Mononuclear cell (primary cell): Measurements from ENCODE around the gene GIMAP5. TPM values are rescaled to one million over a fixed set of nuclear protein-coding genes. Genes with fewer than 3 reads are reported as not detected.

ENCODE experiments used
- H3K27me3 ChIP-seq: 2 replicates; pipeline ENCODE4 v1.6.0; 2011; ENCODE audit warnings: low read length, control low read depth; ENCODE audit not compliant: insufficient read depth
- H3K4me1 ChIP-seq: 2 replicates; pipeline ENCODE4 v1.5.1; 2011; ENCODE audit warnings: mild to moderate bottlenecking, low read length, control low read depth; ENCODE audit not compliant: insufficient read depth
- H3K4me3 ChIP-seq: 2 replicates; pipeline ENCODE4 v1.5.1; 2011; ENCODE audit warnings: mild to moderate bottlenecking, low read length, moderate library complexity
- H3K9me3 ChIP-seq: 2 replicates; pipeline ENCODE4 v1.5.1; 2011; ENCODE audit warnings: low read depth, mild to moderate bottlenecking, control low read depth, low read length
- total RNA-seq: library from RNA; depleted of rRNA; stranded (reverse); fragments of >200 nt; gene quantifications from one replicate; pipeline ENCODE4 v1.2.3, GENCODE V29; 2012

GIMAP5 gene
- total RNA-seq, result 102 TPM

GRCh38 chr7:150737265-150738055 is at the start of gene GIMAP5:
Gene GIMAP5 (plus strand): TSS chr7:150737418. CDS start chr7:150740885, 3,467 bp downstream.
- H3K27me3 ChIP-seq, result no peaks in the 10 kb centered on the region

GRCh38 chr7:150688630-150689029 is 48.6 kb upstream of the GIMAP5 start:
- Histone ChIP-seq H3K4me1 (peaks cover 49% of the 10 kb centered on the region), H3K9me3 (peaks cover 15% of the 10 kb centered on the region), H3K4me3 (no peak overlapping the region), H3K27me3 (no peaks in the 10 kb centered on the region)

More at GRCh38 chr7:150737265-150738055, at the start of gene GIMAP5:
- peaks cover 70% of the 10 kb centered on the region for H3K4me1 ChIP-seq
- H3K9me3 ChIP-seq, result no peaks in the 10 kb centered on the region
- H3K4me3 ChIP-seq, result peak within 1 kb of the TSS; percentile 79

- H3K4me1 ChIP-seq, result no peaks in the 10 kb centered on the region
- H3K9me3 ChIP-seq, result peaks cover 84% of the 10 kb centered on the region
- no peak overlapping the region for H3K4me3 ChIP-seq
- H3K27me3 ChIP-seq, result no peaks in the 10 kb centered on the region
Measured at GRCh38 chr7:150695654-150696053, 41.6 kb upstream of the GIMAP5 start.

GRCh38 chr7:150703209-150703608 is 34.0 kb upstream of the GIMAP5 start:
- Histone ChIP-seq H3K4me3 (no peak overlapping the region), H3K4me1 (no peaks in the 10 kb centered on the region), H3K9me3 (peaks cover 65% of the 10 kb centered on the region)

GRCh38 chr7:150715293-150715692 is 21.9 kb upstream of the GIMAP5 start:
- peaks cover 43% of the 10 kb centered on the region for H3K4me1 ChIP-seq
- H3K4me3 ChIP-seq, result no peak overlapping the region
- H3K27me3 ChIP-seq, result no peaks in the 10 kb centered on the region
- no peaks in the 10 kb centered on the region for H3K9me3 ChIP-seq

More at GRCh38 chr7:150703209-150703608, 34.0 kb upstream of the GIMAP5 start:
- no peaks in the 10 kb centered on the region for H3K27me3 ChIP-seq

GRCh38 chr7:150715738-150716137 is 21.5 kb upstream of the GIMAP5 start:
- Histone ChIP-seq H3K4me1 (peaks cover 47% of the 10 kb centered on the region), H3K4me3 (peak overlapping the region; percentile 89), H3K9me3 (no peaks in the 10 kb centered on the region), H3K27me3 (no peaks in the 10 kb centered on the region)

- no peaks in the 10 kb centered on the region for H3K27me3 ChIP-seq
- no peaks in the 10 kb centered on the region for H3K9me3 ChIP-seq
- peak within 1 kb of the TSS; percentile 89 for H3K4me3 ChIP-seq
- H3K4me1 ChIP-seq, result peaks cover 52% of the 10 kb centered on the region
Measured at GRCh38 chr7:150716368-150716767, 20.9 kb upstream of the GIMAP5 start, which contains the start of gene GIMAP1. Gene GIMAP1 (plus strand): TSS chr7:150716613. CDS start chr7:150719048, 2,435 bp downstream.

- Histone ChIP-seq H3K4me1 (peaks cover 58% of the 10 kb centered on the region), H3K9me3 (no peaks in the 10 kb centered on the region), H3K27me3 (no peaks in the 10 kb centered on the region), H3K4me3 (peak overlapping the region; percentile 89)
Measured at GRCh38 chr7:150716939-150717338, 20.3 kb upstream of the GIMAP5 start.

- Histone ChIP-seq H3K27me3 (no peaks in the 10 kb centered on the region), H3K4me1 (peaks cover 66% of the 10 kb centered on the region), H3K4me3 (peak overlapping the region; percentile 89), H3K9me3 (no peaks in the 10 kb centered on the region)
Measured at GRCh38 chr7:150717814-150718420, 19.3 kb upstream of the GIMAP5 start.

- Histone ChIP-seq H3K4me3 (no peak overlapping the region), H3K27me3 (no peaks in the 10 kb centered on the region), H3K4me1 (peaks cover 66% of the 10 kb centered on the region), H3K9me3 (no peaks in the 10 kb centered on the region)
Measured at GRCh38 chr7:150719436-150719835, 17.8 kb upstream of the GIMAP5 start.

- peaks cover 62% of the 10 kb centered on the region for H3K4me1 ChIP-seq
- H3K4me3 ChIP-seq, result no peak overlapping the region
- H3K9me3 ChIP-seq, result no peaks in the 10 kb centered on the region
- no peaks in the 10 kb centered on the region for H3K27me3 ChIP-seq
Measured at GRCh38 chr7:150719960-150720891, 17.0 kb upstream of the GIMAP5 start.

- Histone ChIP-seq H3K27me3 (no peaks in the 10 kb centered on the region), H3K4me1 (peaks cover 50% of the 10 kb centered on the region), H3K4me3 (no peak overlapping the region), H3K9me3 (no peaks in the 10 kb centered on the region)
Measured at GRCh38 chr7:150721970-150722373, 15.2 kb upstream of the GIMAP5 start.

GRCh38 chr7:150722431-150722931 is 14.7 kb upstream of the GIMAP5 start:
- Histone ChIP-seq H3K4me3 (no peak overlapping the region), H3K4me1 (peaks cover 50% of the 10 kb centered on the region), H3K27me3 (no peaks in the 10 kb centered on the region), H3K9me3 (no peaks in the 10 kb centered on the region)

GRCh38 chr7:150723467-150723866 is 13.8 kb upstream of the GIMAP5 start:
- peaks cover 7% of the 10 kb centered on the region for H3K9me3 ChIP-seq

More at GRCh38 chr7:150723467-150723866, 13.8 kb upstream of the GIMAP5 start:
- Histone ChIP-seq H3K4me1 (peaks cover 42% of the 10 kb centered on the region), H3K27me3 (no peaks in the 10 kb centered on the region), H3K4me3 (no peak overlapping the region)
